Left lung (tissue), 10 donors: ENCODE results near the gene TLE3. TPM values are rescaled to one million over a fixed set of nuclear protein-coding genes. Genes with fewer than 3 reads are reported as not detected.

Experiments
- ATAC-seq: fragments of 200-7000 bp; cut with Tn5 transposase; one replicate; pipeline ENCODE4 v1.9.1; 2020; ENCODE audit warnings: moderate library complexity
- DNase-seq, 4 donors: peaks; one replicate each; pipeline ENCODE4 v3.0.0-alpha.2; 2013 to 2020
- H3K27ac ChIP-seq, 2 donors: fragments of 200-600 bp; sonication (generic) in 1 of 2; one replicate each; pipeline versions ENCODE4 v1.5.0 to v1.8.0; 2020 to 2021
- H3K27me3 ChIP-seq, 2 donors: fragments of 200-600 bp; sonication (generic) in 1 of 2; one replicate each; pipeline versions ENCODE4 v1.5.0 to v1.8.0; 2020 to 2021
- H3K36me3 ChIP-seq, 2 donors: fragments of 200-600 bp; sonication (generic) in 1 of 2; one replicate each; pipeline versions ENCODE4 v1.5.0 to v1.8.0; 2020 to 2021
- H3K4me1 ChIP-seq, 2 donors: fragments of 200-600 bp; one replicate each; pipeline ENCODE4 v1.8.0; 2021
- H3K4me3 ChIP-seq, 2 donors: fragments of 200-600 bp; sonication (generic) in 1 of 2; one replicate each; pipeline versions ENCODE4 v1.5.0 to v1.8.0; 2020 to 2021; ENCODE audit warnings: mild to moderate bottlenecking in 1 of 2
- H3K9me3 ChIP-seq, 2 donors: fragments of 200-600 bp; sonication (generic) in 1 of 2; one replicate each; pipeline versions ENCODE4 v1.5.0 to v1.8.0; 2020 to 2021
- CTCF ChIP-seq, 2 donors: fragments of 200-600 bp; sonication (generic) in 1 of 2; IDR thresholded peaks; one replicate each; pipeline versions ENCODE4 v1.5.0 to v1.8.0; 2021; ENCODE audit warnings: antibody characterized with exemption in 2 of 2
- intact Hi-C, 2 donors: fragments of 100-400 bp; cut with DNase I; formaldehyde crosslinking; loops; one replicate each; pipeline versions ENCODE4 v1.11.2 to v1.14.2; 2022
- polyA plus RNA-seq, 6 donors: library from polyadenylated mRNA; unstranded; fragments of 120-200 nt; gene quantifications; one replicate each; pipeline ENCODE4 v1.2.1, GENCODE V29; 2013; ENCODE audit not compliant: insufficient read length in 6 of 6
- total RNA-seq, 2 donors: library from RNA; stranded (reverse); fragmentation: NEBNext Ultra II Directional; extraction: Animal tissue kit (Norgen Biotek cat#: 25700); gene quantifications; one replicate each; pipeline ENCODE4 v1.2.1, GENCODE V29; 2021
- donor health status: DM: no; HTN: yes; CAD: no.
- donor health status: DM: no; HTN: no; CAD: no.

TLE3 gene
- total and polyA plus RNA-seq, 8 donors, result 48.2 to 77.2 (median 62.0) TPM

GRCh38 chr15:70008697-70009290 lies 88.9 kb downstream of the TLE3 start:
- Histone ChIP-seq H3K27me3 (no peaks in the 10 kb centered on the region), H3K27ac (no peak overlapping the region), H3K4me3 (no peak overlapping the region), H3K9me3 (no peaks in the 10 kb centered on the region), H3K36me3 (no peaks in the 10 kb centered on the region), H3K4me1 (no peaks in the 10 kb centered on the region)
- TF ChIP-seq CTCF (IDR thresholded peaks at IDR 0.05), result no peak
- ATAC-seq, result no peak
- intact Hi-C loops, result no loop called here
- DNase-seq, result peak in 1 of 4 donors; percentile 59

- H3K36me3 ChIP-seq, result no peaks in the 10 kb centered on the region
- TF ChIP-seq CTCF (IDR thresholded peaks at IDR 0.05), result no peak
- peaks cover 0 to 11% of the 10 kb centered on the region in 2 donors for H3K9me3 ChIP-seq
- no peaks in the 10 kb centered on the region for H3K4me1 ChIP-seq
- DNase-seq, result no peak
- intact Hi-C loops, result no loop called here
- no peak overlapping the region for H3K27ac ChIP-seq
- ATAC-seq, result no peak
- no peaks in the 10 kb centered on the region for H3K27me3 ChIP-seq
- H3K4me3 ChIP-seq, result no peak overlapping the region
Observed at GRCh38 chr15:70006259-70007147, 91.2 kb downstream of the TLE3 start.

- DNase-seq, result no peak
- no peaks in the 10 kb centered on the region for H3K27me3 ChIP-seq
- no peak for TF ChIP-seq CTCF (IDR thresholded peaks at IDR 0.05)
- H3K27ac ChIP-seq, result no peak overlapping the region
- H3K36me3 ChIP-seq, result no peaks in the 10 kb centered on the region
- no peak for ATAC-seq
- H3K4me1 ChIP-seq, result no peaks in the 10 kb centered on the region
- peaks cover 0 to 11% of the 10 kb centered on the region in 2 donors for H3K9me3 ChIP-seq
- intact Hi-C loops, result no loop called here
- no peak overlapping the region for H3K4me3 ChIP-seq
Observed at GRCh38 chr15:70004826-70005225, 92.9 kb downstream of the TLE3 start.

- no peak overlapping the region for H3K27ac ChIP-seq
- no peaks in the 10 kb centered on the region for H3K27me3 ChIP-seq
- no peak overlapping the region for H3K4me3 ChIP-seq
- ATAC-seq (no peak), DNase-seq (no peak)
- intact Hi-C loops, result no loop called here
- H3K9me3 ChIP-seq, result peaks cover 0 to 11% of the 10 kb centered on the region in 2 donors
- no peaks in the 10 kb centered on the region for H3K36me3 ChIP-seq
- H3K4me1 ChIP-seq, result no peaks in the 10 kb centered on the region
- no peak for TF ChIP-seq CTCF (IDR thresholded peaks at IDR 0.05)
Observed at GRCh38 chr15:70002897-70003296, 94.8 kb downstream of the TLE3 start.

GRCh38 chr15:70001859-70002258 lies 95.9 kb downstream of the TLE3 start:
- no peak overlapping the region for H3K27ac ChIP-seq
- H3K9me3 ChIP-seq, result peaks cover 0 to 11% of the 10 kb centered on the region in 2 donors
- DNase-seq, result no peak
- no peak for TF ChIP-seq CTCF (IDR thresholded peaks at IDR 0.05)
- no peaks in the 10 kb centered on the region for H3K36me3 ChIP-seq
- no peak overlapping the region for H3K4me3 ChIP-seq
- no peaks in the 10 kb centered on the region for H3K4me1 ChIP-seq
- ATAC-seq, result peak; percentile 66
- H3K27me3 ChIP-seq, result no peaks in the 10 kb centered on the region
- intact Hi-C loops, result no loop called here
